Kidney epithelial cell (primary cell): ENCODE measurements around the gene NSUN2. TPM values are rescaled to one million over a fixed set of nuclear protein-coding genes. Genes with fewer than 3 reads are reported as not detected.

Experiments used
- DNase-seq: peaks from one replicate; pipeline ENCODE4 v3.0.0-alpha.2; 2010; ENCODE audit warnings: low read depth
- H3K27me3 ChIP-seq: 2 replicates; pipeline ENCODE4 v1.6.0; 2011; ENCODE audit warnings: low read length; ENCODE audit not compliant: control insufficient read depth, insufficient read depth
- H3K36me3 ChIP-seq: 2 replicates; pipeline ENCODE4 v1.5.1; 2011; ENCODE audit warnings: low read length; ENCODE audit not compliant: control insufficient read depth, insufficient read depth
- H3K4me3 ChIP-seq: 2 replicates; pipeline ENCODE4 v1.5.1; 2011; ENCODE audit warnings: low read depth, mild to moderate bottlenecking, control low read depth, low read length
- CTCF ChIP-seq: IDR thresholded peaks from 2 replicates; pipeline ENCODE4 v1.5.1; 2011; ENCODE audit warnings: mild to moderate bottlenecking, moderate library complexity, low read length, control low read depth, inconsistent platforms; ENCODE audit not compliant: insufficient read depth, poor library complexity, severe bottlenecking
- total RNA-seq: library from RNA; depleted of rRNA; stranded (reverse); fragments of >200 nt; gene quantifications from 2 replicates; pipeline ENCODE4 v1.2.3, GENCODE V29; 2015

The NSUN2 gene
- total RNA-seq, 1 donor from 2014 or later, result 62.8 TPM

GRCh38 chr5:6556089-6556801 lies 76.6 kb downstream of the NSUN2 start:
- Histone ChIP-seq H3K36me3 (no peaks in the 10 kb centered on the region), H3K27me3 (no peaks in the 10 kb centered on the region), H3K4me3 (no peak overlapping the region)
- no peak for DNase-seq
- no peak for TF ChIP-seq CTCF

DNA sequence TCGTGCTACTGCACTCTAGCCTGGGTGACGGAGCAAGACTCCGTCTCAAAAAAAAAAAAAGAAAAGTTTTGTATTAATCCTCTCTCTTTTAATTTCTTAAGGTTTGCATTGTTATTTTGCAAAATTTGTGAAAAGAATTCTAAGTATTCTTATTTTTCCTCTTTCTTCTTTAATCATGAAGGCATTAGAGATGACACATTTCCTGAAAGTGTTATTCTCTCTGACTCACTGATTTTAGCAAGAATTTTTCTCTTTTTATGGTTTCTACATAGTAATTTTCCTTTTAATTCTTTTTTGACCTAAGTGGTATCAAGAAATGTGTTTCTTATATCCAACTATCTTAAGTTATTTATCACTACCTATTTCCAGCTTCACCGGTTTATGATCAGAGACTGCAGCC lies 78.0 kb downstream of the NSUN2 start:
- Histone ChIP-seq H3K4me3 (no peak overlapping the region), H3K27me3 (no peaks in the 10 kb centered on the region), H3K36me3 (no peaks in the 10 kb centered on the region)
- DNase-seq, result no peak
- no peak for TF ChIP-seq CTCF

GRCh38 chr5:6553972-6554371 lies 78.9 kb downstream of the NSUN2 start:
- DNase-seq, result no peak
- no peak for TF ChIP-seq CTCF
- Histone ChIP-seq H3K4me3 (no peak overlapping the region), H3K36me3 (no peaks in the 10 kb centered on the region), H3K27me3 (no peaks in the 10 kb centered on the region)

DNA sequence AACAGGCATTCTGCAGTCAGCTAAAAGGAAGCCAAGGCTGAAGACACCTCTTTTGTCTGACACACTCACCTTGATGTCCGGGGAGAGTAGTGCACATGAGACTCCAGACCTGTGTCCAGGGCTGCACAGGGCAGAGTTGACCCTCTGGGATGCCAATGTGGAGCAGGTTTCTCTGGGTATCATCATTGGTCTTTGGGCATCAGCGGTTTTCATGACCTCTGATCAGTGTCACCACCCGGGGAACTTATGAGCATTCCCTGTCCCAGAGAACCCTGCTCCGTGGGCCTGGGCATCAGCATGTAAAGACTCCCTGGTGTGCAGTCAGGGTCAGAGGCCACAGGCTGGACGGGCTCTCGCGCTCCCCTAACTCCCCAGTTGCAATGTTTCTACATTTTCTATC lies 80.2 kb downstream of the NSUN2 start:
- no peak for TF ChIP-seq CTCF
- H3K4me3 ChIP-seq, result no peak overlapping the region
- no peaks in the 10 kb centered on the region for H3K27me3 ChIP-seq
- no peaks in the 10 kb centered on the region for H3K36me3 ChIP-seq
- no peak for DNase-seq

DNA sequence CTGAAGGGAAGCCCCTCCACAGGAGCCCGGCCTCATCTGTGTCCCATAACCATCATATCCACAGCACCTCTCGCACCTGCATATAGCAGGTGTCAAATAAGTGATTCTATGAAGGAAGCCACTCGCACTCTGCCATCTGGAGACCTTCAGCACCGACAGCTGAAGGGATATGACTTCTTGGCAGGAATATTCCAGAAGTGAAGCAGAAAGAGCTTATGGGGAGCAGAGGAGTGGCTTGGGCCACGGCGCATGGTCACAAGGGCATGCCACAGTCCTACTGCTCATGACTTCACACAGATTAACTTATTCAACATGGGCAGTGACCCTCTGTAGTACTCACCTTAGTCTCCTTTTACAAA lies 80.9 kb downstream of the NSUN2 start:
- DNase-seq, result no peak
- Histone ChIP-seq H3K36me3 (no peaks in the 10 kb centered on the region), H3K27me3 (no peaks in the 10 kb centered on the region), H3K4me3 (no peak overlapping the region)
- TF ChIP-seq CTCF, result no peak
